H1 (cell line): ENCODE measurements around the gene RASGRP3. TPM values are rescaled to one million over a fixed set of nuclear protein-coding genes. Genes with fewer than 3 reads are reported as not detected.

Source experiments
- CTCF ChIA-PET: fragments of 300-600 bp; sonication (Branson Sonifier 250); formaldehyde crosslinking; loops from one replicate; lab custom pipeline; 2021; ENCODE audit not compliant: partially characterized antibody; lab: Charles Lee
- POLR2A ChIA-PET: fragments of 300-600 bp; sonication (Branson Sonifier 250); formaldehyde crosslinking; loops from one replicate; lab custom pipeline; 2021; ENCODE audit warnings: inconsistent platforms; ENCODE audit not compliant: partially characterized antibody; lab: Charles Lee
- DNase-seq, 2 experiments: peaks; one replicate each; pipeline versions ENCODE4 v3.0.0 to v3.0.0-alpha.2; 2010 to 2022; ENCODE audit warnings: low spot score in 2 of 2, low read depth in 1 of 2, mixed read lengths in 1 of 2
- FAIRE-seq: peaks from 2 replicates; lab custom pipeline; 2011; peaks lifted over from hg19 to GRCh38; lab: Jason Lieb, UNC
- H2AFZ ChIP-seq: 2 replicates; pipeline ENCODE4 v1.8.1; 2012; ENCODE audit warnings: low read length, inconsistent platforms
- H2AK5ac ChIP-seq: 2 replicates; pipeline ENCODE4 v1.6.1; 2013; ENCODE audit warnings: low read depth, low read length
- H2BK120ac ChIP-seq: replicated peaks from 2 replicates; pipeline ENCODE3; 2013; ENCODE audit warnings: low read depth, low read length, inconsistent platforms
- H2BK12ac ChIP-seq: 2 replicates; pipeline ENCODE4 v1.6.1; 2013; ENCODE audit warnings: low read depth, low read length
- H2BK15ac ChIP-seq: 2 replicates; pipeline ENCODE4 v1.6.1; 2013; ENCODE audit warnings: low read length
- H2BK20ac ChIP-seq: 2 replicates; pipeline ENCODE4 v1.6.1; 2013; ENCODE audit warnings: low read length
- H2BK5ac ChIP-seq: 2 replicates; pipeline ENCODE4 v1.6.1; 2013; ENCODE audit warnings: low read depth, low read length
- H3K14ac ChIP-seq: 2 replicates; pipeline ENCODE4 v1.6.1; 2013; ENCODE audit warnings: inconsistent platforms; ENCODE audit not compliant: insufficient read length
- H3K18ac ChIP-seq: 2 replicates; pipeline ENCODE4 v1.6.1; 2013; ENCODE audit warnings: low read length; ENCODE audit errors: extremely low read depth
- H3K23ac ChIP-seq: 2 replicates; pipeline ENCODE4 v1.6.1; 2013; ENCODE audit warnings: inconsistent platforms; ENCODE audit not compliant: insufficient read length
- H3K23me2 ChIP-seq: 2 replicates; pipeline ENCODE4 v1.6.1; 2013; ENCODE audit warnings: low read depth, low read length
- H3K27ac ChIP-seq: 2 replicates; pipeline ENCODE4 v1.6.1; 2011; ENCODE audit warnings: low read depth, low read length, inconsistent platforms
- H3K27me3 ChIP-seq, 4 experiments: replicated peaks in 1 of 4; 1 replicate in 1 of 4; 2 replicates in 3 of 4; pipeline versions ENCODE4 v1.6.1 to v1.8.1; 2011 to 2013; ENCODE audit warnings: low read length in 3 of 4, mild to moderate bottlenecking in 3 of 4, inconsistent platforms in 2 of 4, mixed read lengths in 2 of 4, moderate library complexity in 1 of 4; ENCODE audit not compliant: control insufficient read depth in 3 of 4, insufficient read depth in 3 of 4; ENCODE audit errors: extremely low read depth in 1 of 4
- H3K36me3 ChIP-seq, 4 experiments: 2 replicates each; pipeline versions ENCODE4 v1.6.1 to v1.8.1; 2011 to 2013; ENCODE audit warnings: mild to moderate bottlenecking in 4 of 4, low read length in 3 of 4, moderate library complexity in 2 of 4, control low read depth in 1 of 4, inconsistent platforms in 1 of 4; ENCODE audit not compliant: insufficient read depth in 4 of 4, control insufficient read depth in 2 of 4
- H3K4ac ChIP-seq: replicated peaks from 2 replicates; pipeline ENCODE3; 2013; ENCODE audit warnings: low read length, low read depth, mixed read lengths, inconsistent platforms; ENCODE audit not compliant: insufficient read length
- H3K4me1 ChIP-seq, 4 experiments: replicated peaks in 1 of 4; 1 replicate in 1 of 4; 2 replicates in 3 of 4; pipeline versions ENCODE4 v1.6.1 to v1.8.1; 2011 to 2013; ENCODE audit warnings: low read length in 3 of 4, inconsistent platforms in 2 of 4, mixed read lengths in 1 of 4; ENCODE audit not compliant: insufficient read depth in 4 of 4, control insufficient read depth in 3 of 4
- H3K4me2 ChIP-seq, 2 experiments: 2 replicates each; pipeline versions ENCODE4 v1.6.1 to v1.8.1; 2011 to 2013; ENCODE audit warnings: low read depth in 2 of 2, low read length in 2 of 2, control low read depth in 1 of 2, inconsistent platforms in 1 of 2, mild to moderate bottlenecking in 1 of 2; ENCODE audit not compliant: insufficient read depth in 1 of 2
- H3K4me3 ChIP-seq, 4 experiments: fragments of 200-600, 300-600 bp in 1 of 4; sonication (generic), shearing (Covaris generic), sonication (Bioruptor Twin) in 1 of 4; 2 replicates each; pipeline versions ENCODE4 v1.5.1 to v1.8.1; 2011 to 2016; ENCODE audit warnings: low read length in 4 of 4, low read depth in 3 of 4, control low read depth in 2 of 4, inconsistent platforms in 2 of 4, mild to moderate bottlenecking in 2 of 4, mixed read lengths in 1 of 4, moderate library complexity in 1 of 4; ENCODE audit not compliant: insufficient read depth in 2 of 4; ENCODE audit errors: extremely low read depth in 1 of 4
- H3K56ac ChIP-seq: replicated peaks from 2 replicates; pipeline ENCODE3; 2013; ENCODE audit warnings: low read depth, mild to moderate bottlenecking, mixed read lengths, low read length, inconsistent platforms; ENCODE audit not compliant: insufficient read length
- H3K79me1 ChIP-seq: 2 replicates; pipeline ENCODE4 v1.6.1; 2013; ENCODE audit warnings: low read depth, low read length, control low read depth
- H3K79me2 ChIP-seq, 2 experiments: 2 replicates each; pipeline versions ENCODE4 v1.6.1 to v1.8.1; 2012 to 2013; ENCODE audit warnings: low read length in 2 of 2, mild to moderate bottlenecking in 2 of 2, inconsistent platforms in 1 of 2; ENCODE audit not compliant: insufficient read depth in 2 of 2, control insufficient read depth in 1 of 2
- H3K9ac ChIP-seq, 4 experiments: replicated peaks in 1 of 4; 1 replicate in 1 of 4; 2 replicates in 3 of 4; pipeline versions ENCODE4 v1.6.1 to v1.8.1; 2011 to 2013; ENCODE audit warnings: low read depth in 3 of 4, low read length in 3 of 4, control low read depth in 2 of 4, mild to moderate bottlenecking in 2 of 4, moderate library complexity in 2 of 4, inconsistent platforms in 1 of 4; ENCODE audit errors: extremely low read depth in 1 of 4
- H3K9me3 ChIP-seq, 2 experiments: 2 replicates each; pipeline versions ENCODE4 v1.6.1 to v1.8.1; 2012 to 2013; ENCODE audit warnings: mild to moderate bottlenecking in 2 of 2, moderate library complexity in 2 of 2, control low read depth in 1 of 2, inconsistent platforms in 1 of 2, low read depth in 1 of 2, low read length in 1 of 2, mixed read lengths in 1 of 2; ENCODE audit not compliant: insufficient read depth in 2 of 2
- H4K20me1 ChIP-seq, 2 experiments: replicated peaks in 1 of 2; 2 replicates each; pipeline versions ENCODE3 to v1.8.1; 2011 to 2013; ENCODE audit warnings: inconsistent platforms in 2 of 2, low read length in 2 of 2, mild to moderate bottlenecking in 1 of 2; ENCODE audit not compliant: insufficient read depth in 2 of 2, control insufficient read depth in 1 of 2
- H4K5ac ChIP-seq: 2 replicates; pipeline ENCODE4 v1.6.1; 2013; ENCODE audit warnings: low read length, low read depth, mixed read lengths, inconsistent platforms; ENCODE audit not compliant: insufficient read length
- H4K8ac ChIP-seq: 2 replicates; pipeline ENCODE4 v1.8.0; 2013; ENCODE audit warnings: mild to moderate bottlenecking, moderate library complexity, low read length, inconsistent platforms; ENCODE audit not compliant: insufficient read depth; ENCODE audit errors: extremely low read depth
- H4K91ac ChIP-seq: replicated peaks from 2 replicates; pipeline ENCODE3; 2013; ENCODE audit warnings: low read length, mixed read lengths, inconsistent platforms; ENCODE audit not compliant: insufficient read length
- CEBPB ChIP-seq: IDR thresholded peaks from 2 replicates; pipeline ENCODE4 v1.6.1; 2012; ENCODE audit warnings: low read depth, low read length
- EZH2 ChIP-seq: fragments of 200-600 bp; sonication (generic); IDR thresholded peaks from 2 replicates; pipeline ENCODE4 v1.7.1; 2012; ENCODE audit warnings: low read depth, mild to moderate bottlenecking, moderate library complexity, low read length, inconsistent platforms; ENCODE audit not compliant: severe bottlenecking
- FOSL1 ChIP-seq: IDR thresholded peaks from 2 replicates; pipeline ENCODE4 v1.6.1; 2011; ENCODE audit warnings: mild to moderate bottlenecking, low read depth, low read length, moderate library complexity; ENCODE audit not compliant: insufficient read depth
- JUN ChIP-seq: IDR thresholded peaks from 2 replicates; pipeline ENCODE4 v1.6.1; 2011; ENCODE audit warnings: low read depth, mild to moderate bottlenecking, improper control_type of control experiment, low read length
- MAFK ChIP-seq: IDR thresholded peaks from 2 replicates; pipeline ENCODE4 v1.6.1; 2012; ENCODE audit warnings: low read depth, mild to moderate bottlenecking, improper control_type of control experiment, low read length
- NRF1 ChIP-seq: IDR thresholded peaks from 2 replicates; pipeline ENCODE4 v1.6.1; 2011; ENCODE audit warnings: mild to moderate bottlenecking, low read depth, low read length, improper control_type of control experiment
- POLR2AphosphoS5 ChIP-seq: IDR thresholded peaks from 2 replicates; pipeline ENCODE4 v1.6.1; 2011; ENCODE audit warnings: low read depth, low read length
- RFX5 ChIP-seq: IDR thresholded peaks from 2 replicates; pipeline ENCODE4 v1.6.1; 2011; ENCODE audit warnings: low read depth, low read length, improper control_type of control experiment, borderline replicate concordance
- SP4 ChIP-seq: IDR thresholded peaks from 2 replicates; pipeline ENCODE4 v1.6.1; 2012; ENCODE audit warnings: low read length, inconsistent platforms
- SUZ12 ChIP-seq: fragments of 200-600 bp; sonication (generic); IDR thresholded peaks from 2 replicates; pipeline ENCODE4 v1.6.1; 2012; ENCODE audit warnings: mild to moderate bottlenecking, inconsistent platforms, low read length, moderate library complexity, mixed read lengths
- TAF7 ChIP-seq: optimal IDR thresholded peaks from 2 replicates; pipeline ENCODE3; 2011; ENCODE audit warnings: low read depth, mild to moderate bottlenecking, inconsistent platforms, low read length, moderate library complexity, borderline replicate concordance
- TCF12 ChIP-seq: IDR thresholded peaks from 2 replicates; pipeline ENCODE4 v1.6.1; 2011; ENCODE audit warnings: low read depth, mild to moderate bottlenecking, low read length
- WGBS, 2 experiments: shearing (Covaris generic) in 1 of 2; methylation state at CpG; one replicate each; pipeline versions ENCODE4 v1.1.6 to v1.1.7; 2013 to 2015; ENCODE audit warnings: low lambda C conversion rate in 2 of 2, mixed read lengths in 2 of 2, inconsistent platforms in 1 of 2, low coverage in 1 of 2, missing lambda C conversion rate in 1 of 2; ENCODE audit not compliant: insufficient replicate concordance in 2 of 2, insufficient coverage in 1 of 2, insufficient read length in 1 of 2; ENCODE audit errors: extremely low coverage in 1 of 2, missing lambda C conversion rate in 1 of 2; 5-methylcytosine and 5-hydroxymethylcytosine counted together
- polyA plus RNA-seq, 7 experiments: library from polyadenylated mRNA; depleted of rRNA in 3 of 7; stranded (reverse) in 5 of 7; unstranded in 2 of 7; fragments of >200 nt in 5 of 7; fragments of 200-250 nt in 2 of 7; gene quantifications; 1 replicate in 5 of 7; 2 replicates in 1 of 7; 4 replicates in 1 of 7; pipeline versions ENCODE4 v1.2.1 to v1.2.3, GENCODE V29; 2011 to 2013; ENCODE audit warnings: missing spikeins in 2 of 7, mixed read lengths in 2 of 7
- total RNA-seq: library from RNA; stranded (reverse); fragmentation: NEBNext Ultra II Directional; extraction: Animal tissue kit (Norgen Biotek cat#: 25700); gene quantifications from 2 replicates; pipeline ENCODE4 v1.2.1, GENCODE V29; 2021
- TF ChIP-seq, protein P1 (sequence below): IDR thresholded peaks from 2 replicates; pipeline ENCODE4 v1.6.1; 2012; ENCODE audit warnings: inconsistent platforms
- TF ChIP-seq, protein P2 (sequence below): IDR thresholded peaks from 2 replicates; pipeline ENCODE4 v1.6.1; 2011; ENCODE audit warnings: low read length, improper control_type of control experiment

RASGRP3 gene
- total and polyA plus RNA-seq, 2 of the 8 experiments (the other 6 are each of a cell fraction or from before 2014, with no cell fraction given): 0.06 TPM; not detected in 1

DNA sequence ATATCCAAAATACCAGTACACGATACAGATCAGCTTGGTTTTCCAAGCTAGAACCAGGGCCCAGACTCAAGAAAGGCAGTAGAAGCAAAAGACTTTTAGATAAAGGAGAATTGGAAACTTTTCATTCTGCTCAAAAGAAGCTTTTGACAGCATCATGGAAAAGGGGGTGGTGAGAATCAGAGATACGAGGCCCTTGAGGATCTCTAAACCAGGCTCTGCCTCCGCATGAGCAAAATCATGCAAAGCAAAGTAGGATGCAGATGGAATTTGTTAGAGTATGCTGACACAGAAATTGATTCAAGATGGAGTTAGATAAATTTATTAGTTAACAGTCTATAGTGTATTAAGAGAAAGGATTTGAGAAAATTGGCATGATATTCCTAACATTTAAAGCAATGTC is 82.9 kb downstream of the RASGRP3 start:
- DNase-seq (no peak), FAIRE-seq (no peak)
- no peak overlapping the region for H4K5ac ChIP-seq
- no peak overlapping the region for H3K56ac ChIP-seq
- no peaks in the 10 kb centered on the region for H3K27me3 ChIP-seq
- H3K27ac ChIP-seq: no peak overlapping the region
- H3K4ac ChIP-seq: no peak overlapping the region
- no peaks in the 10 kb centered on the region for H3K79me2 ChIP-seq
- no peak overlapping the region for H3K4me3 ChIP-seq
- no peak overlapping the region for H2BK15ac ChIP-seq
- no peak overlapping the region for H4K8ac ChIP-seq
- no peaks in the 10 kb centered on the region for H3K9me3 ChIP-seq
- peaks cover 0 to 4% (median 0%) of the 10 kb centered on the region in 4 experiments; a peak in 1 of 7 replicates for H3K4me1 ChIP-seq
- H3K4me2 ChIP-seq: no peak overlapping the region
- 95% methylated on average over 3 of the region's 3 CpGs; no CpG with 5 or more reads in 1 of the 2 experiments for WGBS, 2 experiments
- POLR2A ChIA-PET: no interaction called here
- H3K79me1 ChIP-seq: no peaks in the 10 kb centered on the region
- H3K18ac ChIP-seq: no peak overlapping the region
- CTCF ChIA-PET: interaction anchor here (1.0 kb wide), 1 partner anchor 23 kb away, joined by 3 read pairs; no protein-coding TSS in a partner anchor
- H3K23me2 ChIP-seq: no peaks in the 10 kb centered on the region; the same call in 1 of the 2 replicates
- H2AFZ ChIP-seq: no peak overlapping the region
- no peak overlapping the region for H4K91ac ChIP-seq
- no peaks in the 10 kb centered on the region for H4K20me1 ChIP-seq
- no peak overlapping the region for H2BK5ac ChIP-seq
- H2AK5ac ChIP-seq: no peak overlapping the region
- no peak overlapping the region for H2BK12ac ChIP-seq
- H3K23ac ChIP-seq: no peak overlapping the region
- no peak overlapping the region for H2BK120ac ChIP-seq
- no peak overlapping the region for H2BK20ac ChIP-seq
- no peak overlapping the region for H3K14ac ChIP-seq
- H3K36me3 ChIP-seq: no peaks in the 10 kb centered on the region
- H3K9ac ChIP-seq: no peak overlapping the region
- TF ChIP-seq NRF1 (no peak), FOSL1 (no peak), POLR2AphosphoS5 (no peak), SUZ12 (no peak), RFX5 (no peak), EZH2 (no peak), SP4 (no peak), TAF7 (no peak), JUN (no peak), MAFK (no peak), CEBPB (no peak), TCF12 (no peak)
- TF ChIP-seq, protein P1, sequence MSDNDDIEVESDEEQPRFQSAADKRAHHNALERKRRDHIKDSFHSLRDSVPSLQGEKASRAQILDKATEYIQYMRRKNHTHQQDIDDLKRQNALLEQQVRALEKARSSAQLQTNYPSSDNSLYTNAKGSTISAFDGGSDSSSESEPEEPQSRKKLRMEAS: no peak
- TF ChIP-seq, protein P2, sequence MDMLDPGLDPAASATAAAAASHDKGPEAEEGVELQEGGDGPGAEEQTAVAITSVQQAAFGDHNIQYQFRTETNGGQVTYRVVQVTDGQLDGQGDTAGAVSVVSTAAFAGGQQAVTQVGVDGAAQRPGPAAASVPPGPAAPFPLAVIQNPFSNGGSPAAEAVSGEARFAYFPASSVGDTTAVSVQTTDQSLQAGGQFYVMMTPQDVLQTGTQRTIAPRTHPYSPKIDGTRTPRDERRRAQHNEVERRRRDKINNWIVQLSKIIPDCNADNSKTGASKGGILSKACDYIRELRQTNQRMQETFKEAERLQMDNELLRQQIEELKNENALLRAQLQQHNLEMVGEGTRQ: no peak
